ENCODE measurements around the gene SPRED1.

SPRED1 gene

GRCh38 chr15:38304481-38304880, 51.8 kb downstream of the SPRED1 start:
- Histone ChIP-seq H3K4me3 (ENCODE audit: severe bottlenecking) (no peak overlapping the region), H3K36me3 (ENCODE audit: low read depth) (peaks cover 61% of the 10 kb centered on the region), H3K4me1 (ENCODE audit: insufficient read depth, poor library complexity, severe bottlenecking) (peaks cover 10% of the 10 kb centered on the region), H3K27ac (ENCODE audit: poor library complexity, severe bottlenecking) (no peak overlapping the region), H3K27me3 (ENCODE audit: insufficient read depth, poor library complexity, severe bottlenecking) (no peaks in the 10 kb centered on the region), H3K9me3 (ENCODE audit: severe bottlenecking) (no peaks in the 10 kb centered on the region)
- no peak for DNase-seq (ENCODE audit: low spot score)
- ATAC-seq (ENCODE audit: low read depth), result no peak
- no peak for TF ChIP-seq CTCF (IDR thresholded peaks at IDR 0.05; ENCODE audit: poor library complexity, severe bottlenecking)

- Histone ChIP-seq H3K27ac (ENCODE audit: poor library complexity, severe bottlenecking) (no peak overlapping the region), H3K4me1 (ENCODE audit: insufficient read depth, poor library complexity, severe bottlenecking) (no peaks in the 10 kb centered on the region), H3K4me3 (ENCODE audit: severe bottlenecking) (no peak overlapping the region), H3K27me3 (ENCODE audit: insufficient read depth, poor library complexity, severe bottlenecking) (no peaks in the 10 kb centered on the region), H3K9me3 (ENCODE audit: severe bottlenecking) (no peaks in the 10 kb centered on the region), H3K36me3 (ENCODE audit: low read depth) (peaks cover 53% of the 10 kb centered on the region)
- DNase-seq (ENCODE audit: low spot score) (no peak), ATAC-seq (ENCODE audit: low read depth) (no peak)
- no peak for TF ChIP-seq CTCF (IDR thresholded peaks at IDR 0.05; ENCODE audit: poor library complexity, severe bottlenecking)
Observed at GRCh38 chr15:38307251-38307650, 54.6 kb downstream of the SPRED1 start.

- Histone ChIP-seq H3K9me3 (ENCODE audit: severe bottlenecking) (no peaks in the 10 kb centered on the region), H3K27me3 (ENCODE audit: insufficient read depth, poor library complexity, severe bottlenecking) (no peaks in the 10 kb centered on the region), H3K4me3 (ENCODE audit: severe bottlenecking) (no peak overlapping the region), H3K27ac (ENCODE audit: poor library complexity, severe bottlenecking) (no peak overlapping the region), H3K4me1 (ENCODE audit: insufficient read depth, poor library complexity, severe bottlenecking) (no peaks in the 10 kb centered on the region), H3K36me3 (ENCODE audit: low read depth) (peaks cover 53% of the 10 kb centered on the region)
- DNase-seq (ENCODE audit: low spot score), result no peak
- ATAC-seq (ENCODE audit: low read depth), result no peak
- no peak for TF ChIP-seq CTCF (IDR thresholded peaks at IDR 0.05; ENCODE audit: poor library complexity, severe bottlenecking)
Observed at GRCh38 chr15:38307861-38308641, 55.4 kb downstream of the SPRED1 start.

GRCh38 chr15:38308797-38309196, 56.2 kb downstream of the SPRED1 start:
- no peaks in the 10 kb centered on the region for H3K27me3 ChIP-seq (ENCODE audit: insufficient read depth, poor library complexity, severe bottlenecking)
- DNase-seq (ENCODE audit: low spot score) (no peak), ATAC-seq (ENCODE audit: low read depth) (no peak)
- H3K4me3 ChIP-seq (ENCODE audit: severe bottlenecking), result no peak overlapping the region
- no peak for TF ChIP-seq CTCF (IDR thresholded peaks at IDR 0.05; ENCODE audit: poor library complexity, severe bottlenecking)
- H3K36me3 ChIP-seq (ENCODE audit: low read depth), result peaks cover 47% of the 10 kb centered on the region
- no peak overlapping the region for H3K27ac ChIP-seq (ENCODE audit: poor library complexity, severe bottlenecking)
- H3K4me1 ChIP-seq (ENCODE audit: insufficient read depth, poor library complexity, severe bottlenecking), result no peaks in the 10 kb centered on the region
- no peaks in the 10 kb centered on the region for H3K9me3 ChIP-seq (ENCODE audit: severe bottlenecking)

- Histone ChIP-seq H3K4me3 (ENCODE audit: severe bottlenecking) (no peak overlapping the region), H3K27ac (ENCODE audit: poor library complexity, severe bottlenecking) (no peak overlapping the region), H3K9me3 (ENCODE audit: severe bottlenecking) (no peaks in the 10 kb centered on the region), H3K4me1 (ENCODE audit: insufficient read depth, poor library complexity, severe bottlenecking) (no peaks in the 10 kb centered on the region), H3K27me3 (ENCODE audit: insufficient read depth, poor library complexity, severe bottlenecking) (no peaks in the 10 kb centered on the region), H3K36me3 (ENCODE audit: low read depth) (peaks cover 41% of the 10 kb centered on the region)
- no peak for TF ChIP-seq CTCF (IDR thresholded peaks at IDR 0.05; ENCODE audit: poor library complexity, severe bottlenecking)
- ATAC-seq (ENCODE audit: low read depth) (no peak), DNase-seq (ENCODE audit: low spot score) (no peak)
Observed at GRCh38 chr15:38312190-38312589, 59.6 kb downstream of the SPRED1 start.

Measured in RWPE2 (cell line).